CD4-positive, CD25-positive, alpha-beta regulatory T cell (primary cell): Measurements from ENCODE around the gene SPDYE6. TPM values are rescaled to one million over a fixed set of nuclear protein-coding genes. Genes with fewer than 3 reads are reported as not detected.
"Not testable (repeated sequence)": the region's sequence is repeated elsewhere in the genome, so short reads cannot be mapped to it uniquely, and the experiment has no call there.

Experiments
- ATAC-seq, 2 donors: fragments of 150-1000 bp; cut with Tn5 transposase; one replicate each; pipeline ENCODE4 v1.10.0; 2021; ENCODE audit warnings: low read depth in 2 of 2, moderate number of reproducible peaks in 2 of 2, moderate library complexity in 1 of 2
- DNase-seq, 3 donors: peaks; one replicate each; pipeline versions ENCODE4 v3.0.0 to v3.0.0-alpha.2; 2012 to 2022; ENCODE audit warnings: mixed read lengths in 1 of 3
- H3K27ac ChIP-seq: one replicate; pipeline ENCODE4 v1.7.0; 2013; ENCODE audit warnings: mild to moderate bottlenecking, low read length; ENCODE audit not compliant: insufficient read depth, poor library complexity, severe bottlenecking
- H3K27me3 ChIP-seq: one replicate; pipeline ENCODE4 v1.7.0; 2013; ENCODE audit warnings: low read length; ENCODE audit not compliant: control insufficient read depth, insufficient read depth
- H3K36me3 ChIP-seq: one replicate; pipeline ENCODE4 v1.7.0; 2013; ENCODE audit warnings: mild to moderate bottlenecking, low read length, moderate library complexity; ENCODE audit not compliant: control insufficient read depth, insufficient read depth
- H3K4me1 ChIP-seq: 2 replicates; pipeline ENCODE4 v1.7.0; 2013; ENCODE audit warnings: mild to moderate bottlenecking, low read length; ENCODE audit not compliant: insufficient read depth, control insufficient read depth, poor library complexity, severe bottlenecking
- H3K4me3 ChIP-seq: one replicate; pipeline ENCODE4 v1.7.0; 2013; ENCODE audit warnings: low read depth, mild to moderate bottlenecking, low read length, moderate library complexity
- H3K9me3 ChIP-seq, 2 experiments: 1 replicate in 1 of 2; 2 replicates in 1 of 2; pipeline ENCODE4 v1.7.0; 2013; ENCODE audit warnings: low read length in 2 of 2, mild to moderate bottlenecking in 1 of 2, moderate library complexity in 1 of 2; ENCODE audit not compliant: control insufficient read depth in 2 of 2
- H3K27ac Mint-ChIP-seq, 3 donors: one replicate each; pipeline ENCODE4 v1.8.0; 2020 to 2022; ENCODE audit warnings: mild to moderate bottlenecking in 3 of 3, mixed read lengths in 3 of 3, moderate library complexity in 2 of 3
- H3K27me3 Mint-ChIP-seq: one replicate; pipeline ENCODE4 v1.8.0; 2022; ENCODE audit warnings: mild to moderate bottlenecking, mixed read lengths
- H3K36me3 Mint-ChIP-seq: one replicate; pipeline ENCODE4 v1.8.0; 2020; ENCODE audit warnings: mixed read lengths
- H3K4me1 Mint-ChIP-seq, 4 donors: one replicate each; pipeline ENCODE4 v1.8.0; 2020 to 2022; ENCODE audit warnings: mixed read lengths in 4 of 4, mild to moderate bottlenecking in 1 of 4
- H3K4me3 Mint-ChIP-seq, 4 donors: one replicate each; pipeline ENCODE4 v1.8.0; 2020 to 2022; ENCODE audit warnings: mild to moderate bottlenecking in 4 of 4, mixed read lengths in 4 of 4, moderate library complexity in 3 of 4
- H3K9me3 Mint-ChIP-seq, 7 donors: one replicate each; pipeline ENCODE4 v1.8.0; 2020 to 2022; ENCODE audit warnings: mixed read lengths in 7 of 7, mild to moderate bottlenecking in 3 of 7, moderate library complexity in 2 of 7
- polyA plus RNA-seq, 4 donors: library from polyadenylated mRNA; unstranded; fragments of 300-500 nt; fragmentation: Illumina TruSeq; gene quantifications; one replicate each; pipeline ENCODE4 v1.2.3, GENCODE V29; 2021
- total RNA-seq: library from RNA; stranded (reverse); gene quantifications from one replicate; pipeline ENCODE4 v1.2.3, GENCODE V29; 2022

SPDYE6 gene
- total and polyA plus RNA-seq, 5 donors from 2014 or later = 0.16 to 0.22 TPM; not detected in 3

GRCh38 chr7:102381696-102382425, 25.6 kb upstream of the SPDYE6 start:
- peak overlapping the region in 1 of 3 donors; percentile 26 for H3K27ac Mint-ChIP-seq
- H3K4me3 Mint-ChIP-seq, H3K27me3 Mint-ChIP-seq, H3K9me3 ChIP-seq, H3K4me3 ChIP-seq, H3K9me3 Mint-ChIP-seq, DNase-seq, H3K27me3 ChIP-seq, ATAC-seq, H3K27ac ChIP-seq, H3K4me1 ChIP-seq: not testable (repeated sequence)
- H3K36me3 ChIP-seq = peaks cover 37% of the 10 kb centered on the region
- peaks cover 0 to 12% (median 0%) of the 10 kb centered on the region in 4 donors for H3K4me1 Mint-ChIP-seq
- peaks cover 36% of the 10 kb centered on the region for H3K36me3 Mint-ChIP-seq

GRCh38 chr7:102380837-102381236, 24.6 kb upstream of the SPDYE6 start:
- not testable (repeated sequence) for H3K4me3 ChIP-seq, H3K9me3 Mint-ChIP-seq, ATAC-seq, H3K27me3 Mint-ChIP-seq, DNase-seq, H3K27ac ChIP-seq, H3K4me3 Mint-ChIP-seq, H3K9me3 ChIP-seq, H3K27ac Mint-ChIP-seq, H3K27me3 ChIP-seq, H3K4me1 ChIP-seq
- peaks cover 0 to 12% (median 0%) of the 10 kb centered on the region in 4 donors for H3K4me1 Mint-ChIP-seq
- H3K36me3 Mint-ChIP-seq = peaks cover 37% of the 10 kb centered on the region
- H3K36me3 ChIP-seq = peaks cover 38% of the 10 kb centered on the region

DNA sequence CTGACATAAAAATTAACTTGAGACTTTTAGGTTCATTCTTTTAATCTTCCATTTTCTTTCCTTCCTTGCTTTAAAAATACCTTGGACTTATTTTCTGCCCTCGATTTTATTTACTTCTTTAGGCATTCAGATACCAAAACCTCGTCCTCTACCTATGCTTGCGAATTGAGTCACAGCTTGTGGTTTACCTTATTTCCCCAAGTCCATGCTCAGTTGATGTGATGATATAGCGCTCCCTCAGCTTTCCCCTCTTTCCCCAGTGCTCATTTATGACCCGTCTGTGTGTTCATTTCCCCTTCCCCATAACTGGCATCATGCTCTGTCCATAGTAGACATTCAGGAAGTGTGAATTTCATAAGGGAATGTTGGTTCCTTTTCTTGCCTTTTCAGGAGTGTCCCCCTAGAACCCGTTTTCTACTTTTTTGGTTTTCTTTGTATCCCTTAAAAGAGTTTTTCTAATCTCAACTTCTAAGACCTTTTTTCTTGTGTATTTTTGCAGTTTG, 20.8 kb upstream of the SPDYE6 start:
- no peaks in the 10 kb centered on the region for H3K4me1 ChIP-seq
- H3K27ac Mint-ChIP-seq = peak overlapping the region in 1 of 3 donors; percentile 9
- H3K4me3 Mint-ChIP-seq = peak overlapping the region in 1 of 4 donors; percentile 49
- H3K4me3 ChIP-seq = no peak overlapping the region
- H3K9me3 Mint-ChIP-seq = peaks cover 0 to 1% (median 0%) of the 10 kb centered on the region in 7 donors
- peaks cover 34% of the 10 kb centered on the region for H3K36me3 ChIP-seq
- H3K27me3 ChIP-seq = no peaks in the 10 kb centered on the region
- peaks cover 29% of the 10 kb centered on the region for H3K36me3 Mint-ChIP-seq
- no peak overlapping the region for H3K27ac ChIP-seq
- peaks cover 0 to 12% (median 9%) of the 10 kb centered on the region in 4 donors for H3K4me1 Mint-ChIP-seq
- H3K27me3 Mint-ChIP-seq = no peaks in the 10 kb centered on the region
- DNase-seq (no peak), ATAC-seq (no peak)
- no peaks in the 10 kb centered on the region for H3K9me3 ChIP-seq

GRCh38 chr7:102372796-102373195, 16.6 kb upstream of the SPDYE6 start:
- not testable (repeated sequence) for H3K27ac Mint-ChIP-seq

DNA sequence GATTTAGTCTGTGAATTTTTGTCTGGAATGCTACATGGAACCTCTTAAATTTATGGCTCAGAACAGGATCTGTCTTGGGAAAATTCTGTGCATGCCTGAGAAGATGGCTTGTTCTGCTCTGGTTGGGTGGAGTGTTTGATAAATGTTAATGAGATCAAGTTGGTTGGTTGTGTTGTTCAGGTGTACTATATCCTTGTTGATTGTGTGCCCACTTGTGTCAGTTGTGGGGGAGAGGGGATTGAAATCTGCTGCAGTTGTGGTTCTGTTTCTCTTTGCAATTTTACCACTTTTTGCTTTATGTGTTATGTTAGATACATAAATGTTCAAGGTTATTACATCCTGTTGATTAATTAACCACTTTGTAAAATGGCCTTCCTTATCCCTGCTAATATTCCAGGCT, 13.8 kb upstream of the SPDYE6 start:
- Mint-ChIP-seq H3K27ac (peak overlapping the region in 1 of 3 donors; percentile 60), H3K4me1 (peaks cover 0 to 40% (median 12%) of the 10 kb centered on the region in 4 donors)
- not testable (repeated sequence) for H3K4me3 Mint-ChIP-seq

More at GRCh38 chr7:102372796-102373195, 16.6 kb upstream of the SPDYE6 start:
- H3K4me3 Mint-ChIP-seq, H3K4me1 ChIP-seq, H3K27me3 ChIP-seq, H3K27me3 Mint-ChIP-seq, ATAC-seq, H3K9me3 ChIP-seq, H3K4me3 ChIP-seq, H3K9me3 Mint-ChIP-seq, H3K27ac ChIP-seq, DNase-seq: not testable (repeated sequence)
- Mint-ChIP-seq H3K4me1 (peaks cover 7 to 29% (median 11%) of the 10 kb centered on the region in 4 donors), H3K36me3 (peaks cover 17% of the 10 kb centered on the region)
- peaks cover 14% of the 10 kb centered on the region for H3K36me3 ChIP-seq

DNA sequence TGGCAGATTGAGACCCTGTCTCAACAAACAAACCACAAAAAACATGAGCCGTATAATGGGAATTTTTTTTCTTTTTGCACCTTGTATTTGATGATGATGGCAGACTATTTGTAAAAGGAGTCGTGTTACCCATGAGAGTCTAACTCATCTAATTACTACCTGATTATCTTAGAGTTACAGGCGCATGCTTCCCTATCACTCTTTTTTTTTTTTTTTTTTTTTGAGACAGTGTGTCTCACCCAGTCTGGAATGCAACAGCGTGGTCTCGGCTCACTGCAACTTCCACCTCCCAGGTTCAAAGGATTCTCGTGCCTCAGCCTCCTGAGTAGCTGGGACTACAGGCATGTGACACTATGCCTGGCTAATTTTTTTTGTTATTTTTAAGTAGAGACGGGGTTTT, 9.1 kb upstream of the SPDYE6 start:
- H3K9me3 Mint-ChIP-seq, H3K27ac Mint-ChIP-seq: not testable (repeated sequence)
- peak overlapping the region in 3 of 4 donors; percentile 54 to 56 (median 56) for H3K4me3 Mint-ChIP-seq

More for the DNA sequence above, 13.8 kb upstream of the SPDYE6 start:
- H3K9me3 Mint-ChIP-seq, H3K27me3 Mint-ChIP-seq, DNase-seq, H3K27ac ChIP-seq, H3K36me3 ChIP-seq, H3K4me1 ChIP-seq, ATAC-seq, H3K9me3 ChIP-seq, H3K27me3 ChIP-seq, H3K4me3 ChIP-seq: not testable (repeated sequence)
- peaks cover 15% of the 10 kb centered on the region for H3K36me3 Mint-ChIP-seq

GRCh38 chr7:102364394-102364886, 8.2 kb upstream of the SPDYE6 start:
- H3K9me3 Mint-ChIP-seq, H3K36me3 ChIP-seq, H3K4me1 ChIP-seq, ATAC-seq, H3K36me3 Mint-ChIP-seq, H3K27me3 ChIP-seq, H3K27me3 Mint-ChIP-seq, DNase-seq, H3K9me3 ChIP-seq: not testable (repeated sequence)
- Mint-ChIP-seq H3K27ac (peak overlapping the region; percentile 79 to 95 (median 83)), H3K4me3 (peak overlapping the region; percentile 90 to 97 (median 92)), H3K4me1 (peaks cover 2 to 32% (median 9%) of the 10 kb centered on the region in 4 donors)
- H3K27ac ChIP-seq = peak overlapping the region; percentile 76
- H3K4me3 ChIP-seq = peak overlapping the region; percentile 41

More for the DNA sequence above, 9.1 kb upstream of the SPDYE6 start:
- H3K27me3 Mint-ChIP-seq, H3K9me3 ChIP-seq, H3K4me3 ChIP-seq, H3K27ac ChIP-seq, ATAC-seq, H3K4me1 ChIP-seq, H3K36me3 ChIP-seq, DNase-seq, H3K27me3 ChIP-seq: not testable (repeated sequence)
- peaks cover 12% of the 10 kb centered on the region for H3K36me3 Mint-ChIP-seq
- peaks cover 4 to 37% (median 12%) of the 10 kb centered on the region in 4 donors for H3K4me1 Mint-ChIP-seq
